ENCODE measurements around the gene GGN. TPM values are rescaled to one million over a fixed set of nuclear protein-coding genes. Genes with fewer than 3 reads are reported as not detected.

Gene GGN
- total RNA-seq, 2 experiments from 2014 or later, result not detected

GRCh38 chr19:38391911-38392464, 4.2 kb upstream of the GGN start:
- Mint-ChIP-seq H3K4me1 (peaks cover 33% of the 10 kb centered on the region), H3K27ac (no peak overlapping the region), H3K27me3 (peaks cover 42% of the 10 kb centered on the region), H3K9me3 (no peaks in the 10 kb centered on the region), H3K36me3 (ENCODE audit: low read depth) (peaks cover 3% of the 10 kb centered on the region), H3K4me3 (no peak overlapping the region)
- ChIA-PET CTCF (interaction anchor here (5.6 kb wide), 1 partner anchor 11 kb away, joined by 40 read pairs; the partner anchor contains the start of gene FAM98C), POLR2A (no interaction called here)
- no peak for DNase-seq

DNA sequence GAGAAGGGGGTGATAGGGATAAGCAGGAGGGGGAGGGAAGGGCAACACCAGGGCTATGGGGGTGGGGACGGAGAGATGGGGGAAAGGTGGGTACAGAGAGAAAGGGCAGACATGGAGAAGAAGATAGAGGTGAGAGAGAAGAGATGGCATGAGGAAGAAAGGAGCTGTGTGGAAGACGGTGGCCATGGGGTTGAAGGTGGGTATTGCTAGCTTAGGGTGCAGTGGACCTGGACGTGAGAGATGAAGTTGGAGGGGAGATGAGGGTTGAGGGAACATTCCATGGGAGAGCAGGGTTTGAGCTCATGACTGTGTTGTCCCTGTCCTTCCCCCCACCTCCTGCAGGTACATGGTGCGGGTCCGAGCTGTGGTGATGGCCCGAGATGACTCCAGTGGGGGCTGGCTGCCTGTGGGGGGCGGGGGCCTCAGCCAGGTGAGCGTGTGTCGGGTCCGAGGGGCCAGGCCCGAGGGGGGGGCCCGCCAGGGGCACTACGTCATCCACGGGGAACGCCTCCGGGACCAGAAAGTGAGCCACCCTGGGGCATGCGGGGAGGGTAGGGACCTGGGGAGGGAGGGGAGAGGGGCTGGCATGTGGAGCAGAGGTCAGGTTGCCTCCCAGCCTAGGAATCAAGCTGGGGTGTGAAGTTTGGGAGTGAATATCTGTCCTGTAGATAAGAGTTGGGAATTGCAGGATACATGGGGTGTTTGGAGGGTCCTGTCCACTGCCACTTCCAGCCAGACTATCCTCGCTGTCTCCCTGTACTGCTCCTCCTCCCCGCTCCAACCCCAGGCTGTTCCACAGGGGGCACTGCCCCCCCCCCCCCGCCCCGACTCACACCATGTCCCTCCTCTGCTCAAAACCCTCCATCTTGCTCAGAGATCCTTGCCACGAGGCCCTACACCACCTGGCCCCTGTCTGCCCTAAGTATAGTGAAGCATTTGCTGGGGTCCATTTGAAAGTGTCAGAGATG, 2.4 kb upstream of the GGN start:
- Mint-ChIP-seq H3K9me3 (no peaks in the 10 kb centered on the region), H3K4me1 (peaks cover 24% of the 10 kb centered on the region), H3K36me3 (ENCODE audit: low read depth) (peaks cover 3% of the 10 kb centered on the region), H3K4me3 (no peak overlapping the region), H3K27ac (no peak overlapping the region), H3K27me3 (peaks cover 42% of the 10 kb centered on the region)
- no peak for DNase-seq
- CTCF ChIA-PET, result interaction anchor here (1.1 to 5.6 kb wide), 2 partner anchors 13 to 541 kb away, joined by 3 to 40 read pairs; partner anchors contain the start of genes FAM98C, MRPS12 and SARS2
- POLR2A ChIA-PET, result interaction anchor here (0.5 kb wide), 1 partner anchor 367 kb away, joined by 3 read pairs; no protein-coding TSS in a partner anchor

- Mint-ChIP-seq H3K36me3 (ENCODE audit: low read depth) (peaks cover 3% of the 10 kb centered on the region), H3K9me3 (no peaks in the 10 kb centered on the region), H3K4me3 (no peak overlapping the region), H3K27ac (no peak overlapping the region), H3K4me1 (peaks cover 18% of the 10 kb centered on the region), H3K27me3 (peaks cover 40% of the 10 kb centered on the region)
- DNase-seq, result no peak
- POLR2A ChIA-PET, result no interaction called here
- CTCF ChIA-PET, result interaction anchor here (1.1 to 5.6 kb wide), 3 partner anchors 14 to 541 kb away, joined by 3 to 40 read pairs (median 27); partner anchors contain the start of genes FAM98C, MRPS12 and SARS2
Measured at GRCh38 chr19:38389101-38389925, 1.5 kb upstream of the GGN start.

DNA sequence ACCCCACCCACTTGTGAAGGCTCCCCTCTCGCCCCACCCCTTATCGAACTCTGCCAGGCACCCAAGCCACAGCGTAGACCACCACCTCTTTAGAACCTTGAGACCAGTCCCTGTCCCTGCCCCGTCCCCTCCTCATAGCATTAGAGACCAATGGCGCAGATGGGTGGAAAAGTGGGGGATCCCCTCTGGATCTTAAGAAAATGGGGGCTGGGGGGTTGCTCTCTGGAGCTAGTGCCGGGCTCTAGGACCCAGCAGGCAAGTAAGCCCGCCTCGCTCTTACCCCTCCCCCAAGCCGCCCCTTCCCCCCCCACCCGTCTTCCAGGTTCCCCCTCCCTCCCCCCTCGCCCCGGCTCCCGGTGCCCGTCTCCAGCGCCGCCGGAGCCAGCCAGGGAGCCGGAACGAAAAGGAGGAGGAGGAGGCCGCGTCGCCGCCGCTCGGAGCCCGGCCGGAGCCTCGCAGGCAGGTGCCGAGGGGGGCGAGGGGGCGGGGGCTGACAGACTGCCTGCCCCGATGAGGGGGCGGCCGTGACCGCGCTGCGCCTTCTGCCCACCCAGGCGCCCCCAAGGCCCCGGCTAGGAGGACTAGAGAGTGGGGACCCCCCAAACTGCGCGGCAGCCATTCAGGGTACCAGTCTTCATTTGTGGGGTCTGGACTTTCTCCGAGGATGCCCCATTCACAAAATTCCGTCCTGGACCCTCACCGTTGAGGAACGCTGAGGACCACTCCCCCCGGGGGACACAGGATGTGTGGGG, 691 bp upstream of the GGN start, which contains the start of gene SPRED3:
Gene SPRED3, plus strand, starts transcription at position 349 of the 752 bp plus-strand sequence. CDS start 1,606 bp downstream, outside the sequence.
- H3K36me3 Mint-ChIP-seq (ENCODE audit: low read depth), result peaks cover 8% of the 10 kb centered on the region
- DNase-seq, result no peak
- H3K9me3 Mint-ChIP-seq, result no peaks in the 10 kb centered on the region
- peak within 1 kb of the TSS; percentile 68 for H3K27ac Mint-ChIP-seq
- CTCF ChIA-PET, result interaction anchor here (1.3 to 2.6 kb wide), 7 partner anchors 9 to 154 kb away, joined by 3 to 27 read pairs (median 7); partner anchors contain the start of genes CATSPERG, FAM98C and PSMD8
- POLR2A ChIA-PET, result no interaction called here
- H3K4me3 Mint-ChIP-seq, result peak within 1 kb of the TSS; percentile 76
- peaks cover 35% of the 10 kb centered on the region for H3K27me3 Mint-ChIP-seq
- H3K4me1 Mint-ChIP-seq, result peaks cover 14% of the 10 kb centered on the region

GRCh38 chr19:38386971-38387549, 774 bp downstream of the GGN start:
- no peak overlapping the region for H3K27ac Mint-ChIP-seq
- ChIA-PET CTCF (interaction anchor here (0.8 to 2.6 kb wide), 10 partner anchors 9 to 543 kb away, joined by 3 to 27 read pairs (median 4); partner anchors contain the start of genes CATSPERG, FAM98C, MRPS12 and PSMD8), POLR2A (interaction anchor here (0.6 kb wide), 1 partner anchor 72 kb away, joined by 5 read pairs; no protein-coding TSS in a partner anchor)
- H3K4me3 Mint-ChIP-seq, result peak overlapping the region; percentile 76
- H3K4me1 Mint-ChIP-seq, result peaks cover 14% of the 10 kb centered on the region
- H3K27me3 Mint-ChIP-seq, result peaks cover 30% of the 10 kb centered on the region
- H3K9me3 Mint-ChIP-seq, result no peaks in the 10 kb centered on the region
- peaks cover 22% of the 10 kb centered on the region for H3K36me3 Mint-ChIP-seq (ENCODE audit: low read depth)
- no peak for DNase-seq

GRCh38 chr19:38386300-38386970, 1.4 kb downstream of the GGN start:
- CTCF ChIA-PET, result interaction anchor here (2.6 kb wide), 1 partner anchor 17 kb away, joined by 27 read pairs; the partner anchor contains the start of gene FAM98C
- POLR2A ChIA-PET, result no interaction called here

GRCh38 chr19:38385804-38386257, 2.0 kb downstream of the GGN start:
- ChIA-PET POLR2A (no interaction called here), CTCF (interaction anchor here (1.9 kb wide), 1 partner anchor 17 kb away, joined by 7 read pairs; the partner anchor contains the start of gene FAM98C)
- no peak overlapping the region for H3K27ac Mint-ChIP-seq
- no peaks in the 10 kb centered on the region for H3K9me3 Mint-ChIP-seq
- peaks cover 22% of the 10 kb centered on the region for H3K27me3 Mint-ChIP-seq
- no peak overlapping the region for H3K4me3 Mint-ChIP-seq
- peaks cover 14% of the 10 kb centered on the region for H3K4me1 Mint-ChIP-seq
- DNase-seq, result no peak
- peaks cover 34% of the 10 kb centered on the region for H3K36me3 Mint-ChIP-seq (ENCODE audit: low read depth)

More at GRCh38 chr19:38386300-38386970, 1.4 kb downstream of the GGN start:
- Mint-ChIP-seq H3K27ac (no peak overlapping the region), H3K36me3 (ENCODE audit: low read depth) (peaks cover 28% of the 10 kb centered on the region), H3K27me3 (peaks cover 28% of the 10 kb centered on the region), H3K9me3 (no peaks in the 10 kb centered on the region), H3K4me3 (no peak overlapping the region), H3K4me1 (peaks cover 14% of the 10 kb centered on the region)
- no peak for DNase-seq

DNA sequence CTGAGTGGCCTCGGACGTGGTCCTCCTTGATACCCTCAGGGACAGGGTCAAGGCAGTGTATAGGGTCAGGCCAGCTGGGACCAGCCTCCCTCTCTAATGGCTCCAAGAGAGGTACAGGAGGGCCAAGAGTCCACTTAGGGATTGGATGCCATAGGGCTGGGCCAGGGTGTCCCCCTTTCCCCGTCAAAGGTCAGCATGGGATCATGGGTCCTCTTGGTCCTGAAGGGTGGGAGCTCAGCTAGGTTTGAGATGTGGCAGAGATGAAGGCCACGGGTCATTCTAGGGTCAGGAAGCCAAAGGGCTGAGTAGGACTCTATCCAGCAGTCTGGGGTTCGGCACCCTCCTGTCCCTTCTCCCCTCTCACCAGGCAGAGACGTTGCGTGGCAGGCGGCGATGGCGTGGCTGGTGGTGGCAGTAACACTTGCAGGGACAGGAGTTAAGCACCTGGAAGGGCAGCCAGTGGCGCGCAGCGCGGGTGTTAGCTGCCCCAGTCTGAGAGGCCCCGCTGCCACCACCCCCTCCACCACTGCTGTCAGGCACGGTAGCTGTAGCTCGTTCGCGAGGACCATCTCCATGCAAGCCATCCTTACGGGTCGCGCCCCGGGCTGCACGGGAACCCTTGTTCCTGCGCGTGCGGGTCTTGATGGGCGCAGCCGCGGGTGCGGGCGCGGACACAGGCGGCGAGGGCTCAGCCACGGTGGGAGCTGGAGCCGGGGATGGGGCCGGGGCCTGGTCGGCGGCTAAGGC, 2.6 kb downstream of the GGN start:
- peaks cover 19% of the 10 kb centered on the region for H3K27me3 Mint-ChIP-seq
- ChIA-PET CTCF (interaction anchor here (0.6 to 1.9 kb wide), 3 partner anchors 9 to 18 kb away, joined by 3 to 7 read pairs (median 4); partner anchors contain the start of genes FAM98C and PSMD8), POLR2A (no interaction called here)
- no peak overlapping the region for H3K27ac Mint-ChIP-seq
- H3K4me1 Mint-ChIP-seq, result peaks cover 15% of the 10 kb centered on the region
- no peaks in the 10 kb centered on the region for H3K9me3 Mint-ChIP-seq
- peaks cover 39% of the 10 kb centered on the region for H3K36me3 Mint-ChIP-seq (ENCODE audit: low read depth)
- no peak for DNase-seq
- H3K4me3 Mint-ChIP-seq, result no peak overlapping the region

DNA sequence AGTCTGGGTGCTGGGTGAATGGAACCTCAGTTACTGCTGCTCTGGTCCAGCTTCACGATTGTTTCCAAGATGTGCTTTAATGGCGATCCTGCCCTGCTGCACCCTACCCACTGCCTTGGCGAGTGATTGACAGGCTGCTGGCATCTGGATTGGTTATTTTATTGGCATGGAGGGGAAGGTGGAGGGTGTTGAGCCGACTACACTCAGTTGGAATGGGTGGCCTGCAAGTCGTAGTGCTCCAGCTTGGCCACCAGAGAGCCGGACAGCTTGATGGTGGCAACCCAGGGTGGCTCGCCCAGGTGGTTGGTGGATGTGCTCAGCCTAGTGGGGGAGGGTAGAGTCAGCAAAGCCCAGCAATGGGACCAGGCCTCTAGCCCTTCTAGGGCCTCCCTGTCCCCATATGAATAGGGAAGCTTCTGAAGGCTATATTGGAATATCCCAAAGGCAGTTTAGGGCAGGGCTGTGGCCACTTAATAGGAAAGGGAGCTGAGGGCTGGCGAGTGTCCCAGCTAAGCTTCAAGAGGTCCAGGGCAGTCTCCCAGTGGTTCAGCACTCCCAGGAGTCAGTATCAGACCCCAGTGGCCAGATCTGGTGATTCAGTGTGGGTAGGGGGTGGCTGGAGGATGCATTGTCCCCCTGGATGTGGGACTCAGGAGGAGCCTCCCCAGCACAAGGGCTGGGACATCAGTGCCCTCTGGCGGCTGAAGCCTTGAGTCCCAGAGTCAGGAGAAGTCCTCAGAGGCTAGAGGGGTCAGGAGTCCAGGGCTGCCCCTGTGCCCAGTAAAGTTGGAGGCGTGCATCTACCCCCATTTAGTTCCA, 3.4 kb downstream of the GGN start:
- DNase-seq, result no peak
- POLR2A ChIA-PET, result no interaction called here
- CTCF ChIA-PET, result interaction anchor here (0.6 to 1.9 kb wide), 4 partner anchors 8 to 19 kb away, joined by 3 to 7 read pairs (median 4); partner anchors contain the start of genes FAM98C and PSMD8
- no peaks in the 10 kb centered on the region for H3K9me3 Mint-ChIP-seq
- peaks cover 14% of the 10 kb centered on the region for H3K4me1 Mint-ChIP-seq
- peaks cover 14% of the 10 kb centered on the region for H3K27me3 Mint-ChIP-seq
- H3K27ac Mint-ChIP-seq, result no peak overlapping the region
- no peak overlapping the region for H3K4me3 Mint-ChIP-seq
- peaks cover 45% of the 10 kb centered on the region for H3K36me3 Mint-ChIP-seq (ENCODE audit: low read depth)

Measured in activated CD4-positive, alpha-beta T cell treated with anti-CD3 and anti-CD28 coated beads, Interleukin-2, amount 10 ng/mL, durations not matched to agents 7 days and 5 days (primary cell).